Activated naive CD8-positive, alpha-beta T cell treated with anti-CD3 and anti-CD28 coated beads, Interleukin-2, amount 50 U/mL, for 24 hours (primary cell): ENCODE data around the gene NCAM2.
"Not testable (repeated sequence)": the region's sequence is repeated elsewhere in the genome, so short reads cannot be mapped to it uniquely, and the experiment has no call there.

Experiments used
- ATAC-seq: fragments of 150-1000 bp; cut with Tn5 transposase; one replicate; pipeline ENCODE4 v1.10.0; 2021
- DNase-seq: peaks from one replicate; pipeline ENCODE4 v3.0.0; 2021
- H3K27ac Mint-ChIP-seq: one replicate; pipeline ENCODE4 v1.8.0; 2021; ENCODE audit warnings: mild to moderate bottlenecking, mixed read lengths
- H3K27me3 Mint-ChIP-seq: one replicate; pipeline ENCODE4 v1.8.0; 2021; ENCODE audit warnings: mixed read lengths
- H3K36me3 Mint-ChIP-seq: one replicate; pipeline ENCODE4 v1.8.0; 2021; ENCODE audit warnings: low read depth, mixed read lengths
- H3K4me1 Mint-ChIP-seq: one replicate; pipeline ENCODE4 v1.8.0; 2021; ENCODE audit warnings: mixed read lengths
- H3K4me3 Mint-ChIP-seq: one replicate; pipeline ENCODE4 v1.8.0; 2021; ENCODE audit warnings: mild to moderate bottlenecking, moderate library complexity, mixed read lengths
- H3K9me3 Mint-ChIP-seq: one replicate; pipeline ENCODE4 v1.8.0; 2021; ENCODE audit warnings: mixed read lengths

NCAM2 gene

DNA sequence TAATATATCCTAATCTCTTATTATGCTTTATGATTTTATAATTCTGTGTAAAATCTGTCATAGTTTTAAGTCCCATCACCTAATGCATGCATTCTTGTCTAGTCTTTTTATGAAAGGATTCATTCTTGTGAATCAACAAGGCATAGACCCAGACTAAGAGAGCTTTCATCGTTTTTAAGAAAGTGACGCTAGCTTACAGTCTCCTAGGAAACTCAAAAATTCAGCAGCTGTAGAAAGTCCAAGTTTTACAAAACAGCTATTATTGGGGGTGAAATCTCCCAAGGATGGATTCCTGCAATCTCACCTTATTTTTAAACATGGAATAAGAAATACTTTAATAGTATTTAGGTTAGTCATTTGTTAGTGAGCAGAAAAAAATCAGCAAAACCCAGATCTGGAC, 104.7 kb downstream of the NCAM2 start:
- no peak for DNase-seq
- no peaks in the 10 kb centered on the region for H3K9me3 Mint-ChIP-seq
- no peak for ATAC-seq
- no peaks in the 10 kb centered on the region for H3K4me1 Mint-ChIP-seq
- H3K36me3 Mint-ChIP-seq = no peaks in the 10 kb centered on the region
- no peak overlapping the region for H3K27ac Mint-ChIP-seq
- H3K4me3 Mint-ChIP-seq = no peak overlapping the region
- no peaks in the 10 kb centered on the region for H3K27me3 Mint-ChIP-seq

DNA sequence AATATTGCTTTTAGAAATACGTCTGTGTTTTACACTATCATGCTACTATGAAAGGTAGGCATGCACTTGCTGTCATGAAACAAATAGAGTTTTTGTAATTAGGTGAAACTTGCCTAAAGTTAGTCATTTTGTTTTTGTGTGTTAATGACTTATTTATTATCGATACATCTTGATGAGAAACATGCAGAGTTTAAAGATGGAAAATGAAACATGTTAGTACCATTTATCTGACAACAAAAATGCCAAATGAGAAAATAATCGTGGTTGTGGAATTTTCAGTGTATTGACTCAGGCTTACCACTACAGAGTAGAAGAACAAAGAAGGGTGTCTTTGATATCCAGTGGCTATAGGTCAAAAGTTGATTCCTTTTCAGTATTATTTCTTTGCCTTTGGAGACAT, 105.5 kb downstream of the NCAM2 start:
- no peak overlapping the region for H3K27ac Mint-ChIP-seq
- no peaks in the 10 kb centered on the region for H3K4me1 Mint-ChIP-seq
- no peaks in the 10 kb centered on the region for H3K9me3 Mint-ChIP-seq
- DNase-seq (no peak), ATAC-seq (no peak)
- H3K27me3 Mint-ChIP-seq = no peaks in the 10 kb centered on the region
- H3K36me3 Mint-ChIP-seq = no peaks in the 10 kb centered on the region
- H3K4me3 Mint-ChIP-seq = no peak overlapping the region

DNA sequence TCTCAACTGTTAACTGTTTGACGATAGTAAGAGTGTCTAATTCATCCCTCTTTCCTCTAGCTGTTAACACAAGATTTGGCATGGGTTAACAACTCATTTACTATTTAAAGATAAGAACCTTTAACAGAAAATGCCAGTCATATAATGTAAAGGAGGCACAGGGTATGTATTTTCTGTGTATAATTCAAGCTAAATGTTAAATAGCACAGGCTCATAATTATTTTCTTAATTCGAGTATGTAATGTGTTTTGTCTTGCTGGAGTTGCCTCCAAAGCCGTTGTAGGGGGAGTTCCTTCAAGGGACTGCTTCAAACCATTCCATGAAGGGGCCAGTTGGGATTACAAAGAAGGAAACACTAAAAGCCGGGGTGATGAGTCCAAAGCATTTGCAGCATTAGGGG, 111.5 kb downstream of the NCAM2 start:
- no peaks in the 10 kb centered on the region for H3K9me3 Mint-ChIP-seq

DNA sequence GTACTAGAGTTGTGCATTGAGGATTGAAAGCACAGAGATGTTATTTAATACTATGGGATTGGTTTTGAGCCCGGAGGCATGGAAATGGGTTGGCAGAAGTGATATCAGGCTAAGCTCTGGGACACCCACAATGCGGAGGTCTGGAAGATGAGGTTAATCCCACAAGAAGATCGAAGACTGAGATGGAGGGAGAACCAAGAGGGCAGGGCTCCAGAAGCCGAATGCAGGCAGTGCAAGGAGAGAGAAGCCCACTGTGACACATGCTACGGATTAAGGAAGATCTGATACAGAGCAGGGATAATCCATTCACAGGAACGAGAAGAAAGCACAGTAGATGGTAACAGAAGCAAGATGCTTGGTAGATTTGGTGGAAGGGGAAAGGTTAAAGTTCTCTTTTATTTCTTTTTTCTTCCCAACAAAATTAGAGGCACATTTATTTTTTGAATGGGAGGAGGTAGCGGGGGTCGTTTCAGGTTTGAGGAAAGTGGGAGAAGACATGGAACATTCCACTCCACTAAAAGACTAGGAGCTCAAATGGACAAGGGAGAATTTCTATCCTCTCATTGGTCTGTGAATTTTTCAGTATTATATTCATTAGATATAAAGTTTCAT, 113.2 kb downstream of the NCAM2 start:
- Mint-ChIP-seq H3K9me3 (peaks cover 5% of the 10 kb centered on the region), H3K4me3 (no peak overlapping the region), H3K4me1 (no peaks in the 10 kb centered on the region), H3K27ac (no peak overlapping the region), H3K27me3 (no peaks in the 10 kb centered on the region), H3K36me3 (no peaks in the 10 kb centered on the region)
- DNase-seq (no peak), ATAC-seq (no peak)

More for the DNA sequence above, 111.5 kb downstream of the NCAM2 start:
- Mint-ChIP-seq H3K36me3 (no peaks in the 10 kb centered on the region), H3K4me1 (no peaks in the 10 kb centered on the region), H3K27ac (no peak overlapping the region), H3K27me3 (no peaks in the 10 kb centered on the region), H3K4me3 (no peak overlapping the region)
- no peak for DNase-seq
- ATAC-seq = no peak

DNA sequence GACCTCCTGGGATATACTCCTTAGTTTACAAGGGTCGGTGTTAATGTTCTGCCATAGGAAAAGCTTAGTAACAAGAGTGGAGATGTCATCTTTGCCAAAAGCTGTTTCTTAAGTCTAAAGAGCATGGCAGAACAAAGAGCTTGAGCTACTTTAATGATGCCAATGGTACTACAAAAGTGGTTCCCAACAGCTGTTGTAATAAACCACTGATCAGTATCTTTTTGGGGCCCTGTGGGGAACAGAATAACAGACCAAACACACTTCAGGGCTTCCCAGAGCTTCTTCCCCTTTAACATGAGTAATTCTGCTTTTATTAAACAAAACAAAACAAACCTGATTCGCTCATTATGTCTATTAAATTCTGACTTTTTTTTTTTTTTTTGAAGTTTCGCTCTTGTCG, 116.3 kb downstream of the NCAM2 start:
- Mint-ChIP-seq H3K27ac (no peak overlapping the region), H3K4me1 (no peaks in the 10 kb centered on the region), H3K9me3 (peaks cover 5% of the 10 kb centered on the region), H3K36me3 (no peaks in the 10 kb centered on the region), H3K4me3 (no peak overlapping the region), H3K27me3 (no peaks in the 10 kb centered on the region)
- ATAC-seq (no peak), DNase-seq (no peak)

DNA sequence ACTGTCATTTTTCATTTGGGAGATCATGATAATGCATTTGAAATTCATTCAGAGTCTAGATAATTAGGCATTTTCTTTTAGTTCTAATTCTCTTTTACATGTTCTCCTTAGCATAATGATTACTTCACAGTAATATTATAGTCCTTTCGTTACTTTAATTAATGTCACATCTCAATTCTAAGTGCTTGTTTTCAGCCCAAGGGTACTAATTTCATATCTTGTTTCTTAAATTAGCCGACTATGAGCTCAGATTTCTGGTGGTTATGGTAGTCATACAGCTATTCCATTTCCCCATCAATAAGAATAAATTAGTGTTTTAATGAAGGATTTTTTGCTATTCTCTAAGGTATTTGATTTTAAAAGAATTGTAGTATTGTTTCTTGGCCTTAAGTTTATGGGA, 120.9 kb downstream of the NCAM2 start:
- peaks cover 11% of the 10 kb centered on the region for H3K9me3 Mint-ChIP-seq
- no peak overlapping the region for H3K4me3 Mint-ChIP-seq
- ATAC-seq = no peak
- no peaks in the 10 kb centered on the region for H3K4me1 Mint-ChIP-seq
- H3K27me3 Mint-ChIP-seq = no peaks in the 10 kb centered on the region
- no peaks in the 10 kb centered on the region for H3K36me3 Mint-ChIP-seq
- no peak for DNase-seq
- H3K27ac Mint-ChIP-seq = no peak overlapping the region

DNA sequence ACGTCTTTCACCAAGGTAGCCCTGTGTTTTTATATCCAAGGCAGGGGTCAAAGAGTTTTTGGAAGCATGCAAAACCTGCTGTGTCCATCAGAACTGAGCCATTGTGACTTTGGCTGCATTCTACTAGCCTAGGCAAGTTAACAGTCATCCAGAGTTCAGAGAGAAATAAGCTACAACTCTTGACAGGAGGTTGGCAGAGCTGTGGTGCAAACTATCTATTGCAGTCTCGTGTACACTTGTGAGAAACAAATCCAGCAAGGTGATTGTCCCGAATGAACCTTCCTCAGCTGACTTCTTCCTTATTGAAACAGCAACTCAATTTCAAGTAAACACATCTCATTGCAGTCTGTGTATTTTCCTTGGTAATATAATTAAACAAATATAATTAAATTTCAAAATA, 124.5 kb downstream of the NCAM2 start:
- Mint-ChIP-seq H3K4me1 (no peaks in the 10 kb centered on the region), H3K27me3 (no peaks in the 10 kb centered on the region), H3K36me3 (no peaks in the 10 kb centered on the region), H3K4me3 (no peak overlapping the region), H3K27ac (no peak overlapping the region), H3K9me3 (peaks cover 9% of the 10 kb centered on the region)
- ATAC-seq (no peak), DNase-seq (no peak)

DNA sequence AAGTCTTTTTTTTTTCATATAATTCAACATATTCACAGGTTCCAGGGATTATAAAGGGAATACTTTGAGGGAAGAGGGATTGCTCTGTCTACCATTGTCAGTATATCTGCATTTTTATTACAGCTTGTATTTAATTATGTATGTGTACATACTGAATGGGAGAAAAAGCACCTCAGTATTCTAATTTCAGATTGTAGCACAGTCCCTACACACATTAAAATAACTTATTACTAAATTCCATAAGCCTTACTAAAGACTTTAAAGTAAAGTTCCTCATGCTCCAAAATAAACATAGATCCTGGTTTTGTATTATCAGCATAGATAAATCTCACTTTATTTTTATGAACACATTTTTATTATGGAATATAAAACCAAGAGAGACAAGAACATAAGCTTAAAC, 134.2 kb downstream of the NCAM2 start:
- no peaks in the 10 kb centered on the region for H3K4me1 Mint-ChIP-seq
- DNase-seq (no peak), ATAC-seq (no peak)
- H3K27me3 Mint-ChIP-seq = no peaks in the 10 kb centered on the region
- H3K36me3 Mint-ChIP-seq = no peaks in the 10 kb centered on the region
- no peak overlapping the region for H3K4me3 Mint-ChIP-seq
- H3K9me3 Mint-ChIP-seq = peaks cover 8% of the 10 kb centered on the region
- no peak overlapping the region for H3K27ac Mint-ChIP-seq

DNA sequence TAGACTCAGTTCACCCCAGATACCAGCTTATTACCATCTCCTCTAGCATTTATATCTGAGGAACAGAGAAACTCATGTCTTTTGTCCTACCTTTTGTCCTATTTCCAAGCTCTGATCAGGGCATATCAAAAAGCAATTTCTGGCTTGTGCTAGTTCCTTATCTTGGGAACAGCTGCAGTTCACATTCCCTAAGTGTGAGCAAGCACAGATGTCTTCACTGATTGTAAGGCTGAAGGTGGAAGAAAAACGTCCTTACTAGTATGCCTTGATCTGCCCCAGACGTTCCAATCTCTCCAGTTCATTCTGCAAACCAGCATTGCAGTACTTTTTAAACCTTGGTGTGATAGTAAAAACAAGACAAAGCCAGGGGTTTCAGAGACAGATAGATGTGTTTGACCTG, 139.8 kb downstream of the NCAM2 start:
- no peak for ATAC-seq
- Mint-ChIP-seq H3K4me1 (no peaks in the 10 kb centered on the region), H3K36me3 (no peaks in the 10 kb centered on the region), H3K4me3 (no peak overlapping the region), H3K9me3 (peaks cover 5% of the 10 kb centered on the region), H3K27ac (no peak overlapping the region), H3K27me3 (no peaks in the 10 kb centered on the region)
- no peak for DNase-seq

DNA sequence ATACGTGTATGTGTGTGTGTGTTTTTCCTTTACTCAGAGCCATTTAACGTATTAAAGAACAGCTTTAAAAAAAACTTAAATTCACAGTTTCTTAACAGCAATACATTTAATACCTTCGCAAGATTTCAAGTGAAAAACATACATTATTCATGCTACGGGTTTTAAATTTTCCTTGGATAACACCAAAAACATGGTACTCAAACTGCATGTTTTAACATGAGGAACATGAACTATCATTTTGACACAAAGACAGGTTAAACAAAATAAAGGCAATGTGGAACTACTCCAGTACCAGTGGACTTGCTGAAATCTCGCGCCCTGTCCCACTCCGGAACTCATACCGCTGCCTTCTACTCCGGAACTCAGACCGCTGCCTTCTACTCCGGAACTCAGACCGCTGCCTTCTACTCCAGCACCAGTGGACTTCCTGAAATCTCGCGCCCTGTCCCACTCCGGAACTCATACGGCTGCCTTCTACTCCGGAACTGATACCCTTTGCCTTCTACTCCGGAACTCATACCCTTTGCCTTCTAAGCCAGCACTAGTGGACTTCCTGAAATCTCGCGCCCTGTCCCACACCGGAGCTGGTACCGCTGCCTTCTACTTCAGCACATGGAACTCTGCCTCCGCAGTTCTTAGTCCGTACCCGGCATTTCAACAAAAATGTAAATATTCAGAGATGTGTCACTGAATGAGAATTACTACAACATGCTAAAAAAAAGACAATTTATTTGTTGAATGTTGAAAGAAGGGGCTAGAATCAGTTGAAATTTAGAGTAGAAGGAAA, 148.6 kb downstream of the NCAM2 start:
- no peaks in the 10 kb centered on the region for H3K36me3 Mint-ChIP-seq
- no peaks in the 10 kb centered on the region for H3K27me3 Mint-ChIP-seq
- no peak overlapping the region for H3K4me3 Mint-ChIP-seq
- ATAC-seq (no peak), DNase-seq (no peak)
- H3K27ac Mint-ChIP-seq = no peak overlapping the region
- no peaks in the 10 kb centered on the region for H3K4me1 Mint-ChIP-seq
- H3K9me3 Mint-ChIP-seq = peaks cover 3% of the 10 kb centered on the region

DNA sequence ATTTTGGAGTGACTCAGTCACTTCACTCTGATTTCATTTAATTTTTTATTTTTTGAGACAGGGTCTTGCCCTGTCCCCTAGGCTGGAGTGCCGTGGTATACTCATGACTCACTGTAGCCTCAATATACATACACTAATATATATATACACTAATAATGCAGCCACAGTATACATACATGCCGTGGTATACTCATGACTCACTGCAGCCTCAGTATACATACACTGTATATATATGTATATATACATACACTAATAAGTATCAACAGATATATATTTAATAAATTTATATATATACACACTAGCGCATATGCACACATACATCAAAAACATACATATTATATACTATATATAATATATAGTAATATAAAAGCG, 149.2 kb downstream of the NCAM2 start:
- DNase-seq (no peak), ATAC-seq (no peak)
- Mint-ChIP-seq H3K36me3 (no peaks in the 10 kb centered on the region), H3K9me3 (peaks cover 3% of the 10 kb centered on the region), H3K4me1 (no peaks in the 10 kb centered on the region), H3K4me3 (no peak overlapping the region), H3K27me3 (no peaks in the 10 kb centered on the region), H3K27ac (no peak overlapping the region)

DNA sequence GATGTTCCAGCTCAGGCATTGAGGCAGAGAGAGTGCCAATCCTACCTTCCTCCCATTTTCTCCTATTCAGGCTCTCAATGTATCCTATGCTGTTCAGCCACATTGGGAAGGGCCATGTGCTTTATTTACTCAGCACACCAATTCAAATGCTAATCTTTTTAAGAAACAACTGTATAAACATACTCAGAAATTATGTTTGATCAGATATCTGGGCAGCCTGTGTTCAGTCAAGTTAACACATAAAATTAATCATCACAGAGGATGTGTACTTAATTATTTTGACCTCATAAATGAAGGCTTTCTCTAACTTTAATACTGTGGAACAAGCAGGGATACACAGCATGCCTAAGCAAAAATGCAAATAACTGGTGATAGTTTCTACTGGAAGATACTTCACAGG, 149.8 kb downstream of the NCAM2 start:
- H3K4me3 Mint-ChIP-seq = no peak overlapping the region
- ATAC-seq (no peak), DNase-seq (no peak)
- no peaks in the 10 kb centered on the region for H3K36me3 Mint-ChIP-seq
- peaks cover 3% of the 10 kb centered on the region for H3K9me3 Mint-ChIP-seq
- H3K4me1 Mint-ChIP-seq = no peaks in the 10 kb centered on the region
- H3K27me3 Mint-ChIP-seq = no peaks in the 10 kb centered on the region
- H3K27ac Mint-ChIP-seq = no peak overlapping the region

DNA sequence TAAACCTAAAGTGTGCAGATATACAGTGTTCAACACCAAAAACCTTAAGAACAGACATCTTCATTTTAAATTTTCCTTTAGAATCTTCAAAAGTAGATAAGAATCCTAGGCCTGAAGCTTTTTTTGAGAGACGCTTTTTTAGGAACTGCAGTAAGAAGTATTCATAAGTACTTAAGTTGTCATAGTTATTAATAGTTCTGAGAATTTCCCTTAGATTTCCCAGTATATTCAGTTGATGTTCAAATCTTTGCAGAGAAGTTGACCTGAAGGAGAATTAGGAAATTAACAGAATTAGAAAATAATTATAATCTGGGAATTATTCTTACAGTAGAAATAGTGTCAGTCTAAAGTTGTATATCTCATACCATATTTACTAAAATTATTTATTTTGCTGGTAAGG, 150.3 kb downstream of the NCAM2 start:
- ATAC-seq (no peak), DNase-seq (no peak)
- Mint-ChIP-seq H3K27ac (no peak overlapping the region), H3K9me3 (peaks cover 3% of the 10 kb centered on the region), H3K4me3 (no peak overlapping the region), H3K4me1 (no peaks in the 10 kb centered on the region), H3K27me3 (no peaks in the 10 kb centered on the region), H3K36me3 (no peaks in the 10 kb centered on the region)

DNA sequence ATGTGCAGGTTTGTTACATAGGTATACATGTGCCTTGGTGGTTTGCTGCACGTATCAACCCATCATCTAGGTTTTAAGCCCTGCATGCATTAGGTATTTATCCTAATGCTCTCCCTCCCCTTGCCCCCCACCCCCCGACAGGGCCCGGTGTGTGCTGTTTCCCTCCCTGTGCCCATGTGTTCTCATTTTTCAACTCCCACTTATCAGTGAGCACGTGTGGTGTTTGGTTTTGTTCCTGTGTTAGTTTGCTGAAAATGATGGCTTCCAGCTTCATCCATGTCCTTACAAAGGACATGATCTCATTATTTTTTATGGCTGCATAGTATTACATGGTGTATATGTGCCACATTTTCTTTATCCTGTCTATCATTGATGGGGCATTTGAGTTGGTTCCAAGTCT, 151.2 kb downstream of the NCAM2 start:
- H3K4me1 Mint-ChIP-seq, H3K27me3 Mint-ChIP-seq, H3K36me3 Mint-ChIP-seq, H3K27ac Mint-ChIP-seq, H3K4me3 Mint-ChIP-seq, ATAC-seq, H3K9me3 Mint-ChIP-seq, DNase-seq: not testable (repeated sequence)

DNA sequence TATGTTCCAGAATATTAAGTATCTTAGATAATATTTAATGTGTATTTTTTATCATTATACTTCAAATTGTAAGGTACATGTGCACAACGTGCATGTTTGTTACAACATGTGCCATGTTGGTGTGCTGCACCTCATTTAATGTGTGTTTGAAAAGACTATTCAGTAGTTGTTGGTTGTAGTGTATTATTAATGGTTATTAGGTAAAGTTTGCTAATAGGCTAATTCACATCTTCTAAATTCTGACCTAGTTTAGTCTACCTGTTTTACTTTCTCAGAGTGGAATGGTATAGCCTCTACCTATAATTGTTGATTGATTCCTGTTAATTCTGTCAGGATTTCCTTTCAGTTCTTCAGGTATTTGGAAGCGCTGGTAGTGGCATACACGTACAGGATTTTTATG, 153.0 kb downstream of the NCAM2 start:
- DNase-seq (no peak), ATAC-seq (no peak)
- Mint-ChIP-seq H3K4me3 (no peak overlapping the region), H3K4me1 (no peaks in the 10 kb centered on the region), H3K36me3 (no peaks in the 10 kb centered on the region), H3K27me3 (no peaks in the 10 kb centered on the region), H3K27ac (no peak overlapping the region), H3K9me3 (no peaks in the 10 kb centered on the region)

DNA sequence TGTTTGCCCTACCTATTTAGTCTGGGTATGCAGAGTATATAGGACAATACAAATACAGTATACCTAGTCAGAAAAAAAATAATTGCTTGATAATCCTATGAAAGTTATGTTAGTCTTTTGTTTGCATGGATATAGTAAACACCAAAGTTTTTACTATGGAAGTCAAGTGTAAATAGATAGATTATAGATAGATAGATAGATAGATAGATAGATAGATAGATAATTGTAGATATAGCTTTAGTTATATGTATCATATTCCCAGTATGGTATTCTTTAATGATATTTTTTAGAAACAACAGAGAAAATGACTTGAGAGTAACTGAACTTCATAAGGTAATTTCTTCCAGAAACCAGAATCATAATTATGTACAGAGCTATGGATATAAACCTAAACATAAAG, 158.2 kb downstream of the NCAM2 start:
- H3K4me3 Mint-ChIP-seq = no peak overlapping the region
- DNase-seq (no peak), ATAC-seq (no peak)
- no peak overlapping the region for H3K27ac Mint-ChIP-seq
- H3K27me3 Mint-ChIP-seq = no peaks in the 10 kb centered on the region
- H3K36me3 Mint-ChIP-seq = no peaks in the 10 kb centered on the region
- H3K4me1 Mint-ChIP-seq = no peaks in the 10 kb centered on the region
- no peaks in the 10 kb centered on the region for H3K9me3 Mint-ChIP-seq
